ENCODE data around the gene ADH4. TPM values are rescaled to one million over a fixed set of nuclear protein-coding genes. Genes with fewer than 3 reads are reported as not detected.
A peak's percentile ranks its signal among the peaks of the same experiment; 100 is the strongest.
"Not testable (repeated sequence)": the region's sequence is repeated elsewhere in the genome, so short reads cannot be mapped to it uniquely, and the experiment has no call there.

The ADH4 gene
- total RNA-seq, 1 experiment from 2014 or later: not detected

- ChIA-PET CTCF (no interaction called here), POLR2A (ENCODE audit: low non-redundant PET) (no interaction called here)
- no peaks in the 10 kb centered on the region for H3K4me1 ChIP-seq (ENCODE audit: insufficient read depth, low read length, poor library complexity, severe bottlenecking)
- no peak overlapping the region for H3K4me3 ChIP-seq (ENCODE audit: low read depth, low read length, poor library complexity, severe bottlenecking)
- no peak overlapping the region for H3K27ac ChIP-seq (ENCODE audit: low read depth, low read length, poor library complexity, severe bottlenecking)
- H3K27me3 ChIP-seq (replicated peaks; ENCODE audit: insufficient read depth, low read depth, low read length, poor library complexity): no peaks in the 10 kb centered on the region
- no TSS peak for BruUV-seq (replicated peaks)
- intact Hi-C loops (cut with micrococcal nuclease; ENCODE audit: unreplicated experiment): no loop called here
- no peak for DNase-seq (ENCODE audit: low spot score)
- TF ChIP-seq CTCF (conservative IDR thresholded peaks at IDR 0.05; ENCODE audit: low read depth, low read length) (no peak), EZH2 (IDR thresholded peaks at IDR 0.05; ENCODE audit: borderline replicate concordance, low read depth, low read length, poor library complexity, severe bottlenecking) (no peak)
- no peaks in the 10 kb centered on the region for H3K9me3 ChIP-seq (ENCODE audit: low read depth, low read length, poor library complexity, severe bottlenecking)
- H3K36me3 ChIP-seq (ENCODE audit: insufficient read depth, low read length, poor library complexity, severe bottlenecking): no peaks in the 10 kb centered on the region
These were observed 23.1 kb downstream of the ADH4 start for GRCh38 chr4:99121008-99121407.

- H3K9me3 ChIP-seq (ENCODE audit: low read depth, low read length, poor library complexity, severe bottlenecking): no peaks in the 10 kb centered on the region
- H3K27me3 ChIP-seq (replicated peaks; ENCODE audit: insufficient read depth, low read depth, low read length, poor library complexity): no peaks in the 10 kb centered on the region
- no peak for DNase-seq (ENCODE audit: low spot score)
- no peak overlapping the region for H3K27ac ChIP-seq (ENCODE audit: low read depth, low read length, poor library complexity, severe bottlenecking)
- intact Hi-C loops (cut with micrococcal nuclease; ENCODE audit: unreplicated experiment): no loop called here
- BruUV-seq (replicated peaks): no TSS peak
- no peak overlapping the region for H3K4me3 ChIP-seq (ENCODE audit: low read depth, low read length, poor library complexity, severe bottlenecking)
- TF ChIP-seq EZH2 (IDR thresholded peaks at IDR 0.05; ENCODE audit: borderline replicate concordance, low read depth, low read length, poor library complexity, severe bottlenecking): no peak
- TF ChIP-seq CTCF (conservative IDR thresholded peaks at IDR 0.05; ENCODE audit: low read depth, low read length): no peak
- CTCF ChIA-PET: no interaction called here
- no peaks in the 10 kb centered on the region for H3K36me3 ChIP-seq (ENCODE audit: insufficient read depth, low read length, poor library complexity, severe bottlenecking)
- H3K4me1 ChIP-seq (ENCODE audit: insufficient read depth, low read length, poor library complexity, severe bottlenecking): no peaks in the 10 kb centered on the region
- POLR2A ChIA-PET (ENCODE audit: low non-redundant PET): no interaction called here
These were observed 23.6 kb downstream of the ADH4 start for GRCh38 chr4:99120501-99120900.

- CTCF ChIA-PET: no interaction called here
- no peaks in the 10 kb centered on the region for H3K9me3 ChIP-seq (ENCODE audit: low read depth, low read length, poor library complexity, severe bottlenecking)
- H3K27ac ChIP-seq (ENCODE audit: low read depth, low read length, poor library complexity, severe bottlenecking): no peak overlapping the region
- DNase-seq (ENCODE audit: low spot score): peak; percentile 39
- no peaks in the 10 kb centered on the region for H3K4me1 ChIP-seq (ENCODE audit: insufficient read depth, low read length, poor library complexity, severe bottlenecking)
- TF ChIP-seq EZH2 (IDR thresholded peaks at IDR 0.05; ENCODE audit: borderline replicate concordance, low read depth, low read length, poor library complexity, severe bottlenecking) (no peak), CTCF (conservative IDR thresholded peaks at IDR 0.05; ENCODE audit: low read depth, low read length) (peak; percentile 65)
- H3K4me3 ChIP-seq (ENCODE audit: low read depth, low read length, poor library complexity, severe bottlenecking): no peak overlapping the region
- no peaks in the 10 kb centered on the region for H3K27me3 ChIP-seq (replicated peaks; ENCODE audit: insufficient read depth, low read depth, low read length, poor library complexity)
- BruUV-seq (replicated peaks): no TSS peak
- no peaks in the 10 kb centered on the region for H3K36me3 ChIP-seq (ENCODE audit: insufficient read depth, low read length, poor library complexity, severe bottlenecking)
- POLR2A ChIA-PET (ENCODE audit: low non-redundant PET): no interaction called here
- intact Hi-C loops (cut with micrococcal nuclease; ENCODE audit: unreplicated experiment): loop anchor here (1.0 kb wide), 2 partner anchors 287 to 345 kb away; no protein-coding TSS in a partner anchor
These were observed 26.0 kb downstream of the ADH4 start for GRCh38 chr4:99117876-99118693.

DNA sequence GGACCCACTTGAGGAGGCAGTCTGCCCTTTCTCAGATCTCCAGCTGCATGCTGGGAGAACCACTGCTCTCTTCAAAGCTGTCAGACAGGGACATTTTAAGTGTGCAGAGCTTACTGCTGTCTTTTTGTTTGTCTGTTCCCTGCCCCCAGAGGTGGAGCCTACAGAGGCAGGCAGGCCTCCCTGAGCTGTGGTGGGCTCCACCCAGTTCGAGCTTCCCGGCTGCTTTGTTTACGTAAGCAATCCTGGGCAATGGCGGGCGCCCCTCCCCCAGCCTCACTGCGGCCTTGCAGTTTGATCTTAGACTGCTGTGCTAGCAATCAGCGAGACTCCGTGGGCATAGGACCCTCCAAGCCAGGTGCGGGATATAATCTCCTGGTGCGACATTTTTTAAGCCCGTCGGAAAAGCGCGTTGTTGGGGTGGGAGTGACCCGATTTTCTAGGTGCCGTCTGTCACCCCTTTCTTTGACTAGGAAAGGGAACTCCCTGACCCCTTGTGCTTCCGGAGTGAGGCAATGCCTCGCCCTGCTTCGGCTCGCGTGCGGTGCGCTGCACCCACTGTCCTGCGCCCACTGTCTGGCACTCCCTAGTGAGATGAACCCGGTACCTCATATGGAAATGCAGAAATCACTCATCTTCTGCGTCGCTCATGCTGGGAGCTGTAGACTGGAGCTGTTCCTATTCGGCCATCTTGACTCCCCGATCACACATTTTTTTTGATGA, 26.8 kb downstream of the ADH4 start:
- DNase-seq (ENCODE audit: low spot score); H3K9me3 ChIP-seq (ENCODE audit: low read depth, low read length, poor library complexity, severe bottlenecking); intact Hi-C loops (cut with micrococcal nuclease; ENCODE audit: unreplicated experiment); BruUV-seq (replicated peaks); H3K4me1 ChIP-seq (ENCODE audit: insufficient read depth, low read length, poor library complexity, severe bottlenecking); H3K27ac ChIP-seq (ENCODE audit: low read depth, low read length, poor library complexity, severe bottlenecking); H3K36me3 ChIP-seq (ENCODE audit: insufficient read depth, low read length, poor library complexity, severe bottlenecking); H3K27me3 ChIP-seq (replicated peaks; ENCODE audit: insufficient read depth, low read depth, low read length, poor library complexity); H3K4me3 ChIP-seq (ENCODE audit: low read depth, low read length, poor library complexity, severe bottlenecking); POLR2A ChIA-PET (ENCODE audit: low non-redundant PET); CTCF ChIA-PET: not testable (repeated sequence)

GRCh38 chr4:99109286-99109685, 34.8 kb downstream of the ADH4 start:
- CTCF ChIA-PET; H3K27ac ChIP-seq (ENCODE audit: low read depth, low read length, poor library complexity, severe bottlenecking); H3K9me3 ChIP-seq (ENCODE audit: low read depth, low read length, poor library complexity, severe bottlenecking); H3K36me3 ChIP-seq (ENCODE audit: insufficient read depth, low read length, poor library complexity, severe bottlenecking); DNase-seq (ENCODE audit: low spot score); H3K4me1 ChIP-seq (ENCODE audit: insufficient read depth, low read length, poor library complexity, severe bottlenecking); intact Hi-C loops (cut with micrococcal nuclease; ENCODE audit: unreplicated experiment); H3K27me3 ChIP-seq (replicated peaks; ENCODE audit: insufficient read depth, low read depth, low read length, poor library complexity); BruUV-seq (replicated peaks); H3K4me3 ChIP-seq (ENCODE audit: low read depth, low read length, poor library complexity, severe bottlenecking); POLR2A ChIA-PET (ENCODE audit: low non-redundant PET): not testable (repeated sequence)

Data from A673 (cell line).